GM12892 (cell line): ENCODE results near the gene FALEC.

ENCODE experiments used
- POLR2A ChIP-seq: IDR thresholded peaks from 2 replicates; pipeline ENCODE4 v1.6.1; 2011; ENCODE audit warnings: low read depth, low read length, control low read depth
- POLR2AphosphoS5 ChIP-seq: IDR thresholded peaks from 2 replicates; pipeline ENCODE4 v1.6.1; 2011; ENCODE audit warnings: low read depth, low read length, control low read depth
- TAF1 ChIP-seq: IDR thresholded peaks from 2 replicates; pipeline ENCODE4 v1.6.1; 2011; ENCODE audit warnings: low read depth, mild to moderate bottlenecking, control low read depth, low read length, borderline replicate concordance

GRCh38 chr1:150505431-150505830 lies 10.1 kb upstream of the FALEC start:
- no peak for TF ChIP-seq POLR2A
- no peak for TF ChIP-seq POLR2AphosphoS5
- no peak for TF ChIP-seq TAF1
